Astrocyte (in vitro differentiated cells and primary cell): ENCODE results near the gene NPL. TPM values are rescaled to one million over a fixed set of nuclear protein-coding genes. Genes with fewer than 3 reads are reported as not detected.

Experiments
- DNase-seq: peaks from one replicate; pipeline ENCODE4 v3.0.0-alpha.2; 2010; ENCODE audit warnings: low read depth
- FAIRE-seq: peaks from 2 replicates; lab custom pipeline; 2011; peaks lifted over from hg19 to GRCh38; lab: Jason Lieb, UNC
- H2AFZ ChIP-seq: 2 replicates; pipeline ENCODE4 v1.6.0; 2012; ENCODE audit warnings: low read depth, low read length, inconsistent platforms
- H3K27ac ChIP-seq: 2 replicates; pipeline ENCODE4 v1.5.1; 2011; ENCODE audit warnings: low read depth, low read length, inconsistent platforms
- H3K27me3 ChIP-seq: 2 replicates; pipeline ENCODE4 v1.6.0; 2011; ENCODE audit warnings: low read length, inconsistent platforms; ENCODE audit not compliant: insufficient read depth
- H3K36me3 ChIP-seq: 2 replicates; pipeline ENCODE4 v1.5.1; 2011; ENCODE audit warnings: low read length, inconsistent platforms; ENCODE audit not compliant: insufficient read depth
- H3K4me1 ChIP-seq: 2 replicates; pipeline ENCODE4 v1.5.1; 2011; ENCODE audit warnings: low read length, inconsistent platforms; ENCODE audit not compliant: insufficient read depth
- H3K4me2 ChIP-seq: 2 replicates; pipeline ENCODE4 v1.6.0; 2012; ENCODE audit warnings: low read length, inconsistent platforms
- H3K4me3 ChIP-seq: 2 replicates; pipeline ENCODE4 v1.5.1; 2011; ENCODE audit warnings: low read depth, mild to moderate bottlenecking, low read length, inconsistent platforms; ENCODE audit not compliant: insufficient read depth
- H3K79me2 ChIP-seq: 2 replicates; pipeline ENCODE4 v1.6.0; 2012; ENCODE audit warnings: mild to moderate bottlenecking, low read length, inconsistent platforms; ENCODE audit not compliant: insufficient read depth
- H3K9ac ChIP-seq: 2 replicates; pipeline ENCODE4 v1.6.0; 2012; ENCODE audit warnings: mild to moderate bottlenecking, low read length, inconsistent platforms
- H3K9me3 ChIP-seq: 2 replicates; pipeline ENCODE4 v1.5.1; 2012; ENCODE audit warnings: low read depth, mild to moderate bottlenecking, low read length, inconsistent platforms; ENCODE audit not compliant: insufficient read depth
- H4K20me1 ChIP-seq: 2 replicates; pipeline ENCODE4 v1.6.0; 2012; ENCODE audit warnings: low read length, inconsistent platforms; ENCODE audit not compliant: insufficient read depth
- H3K27ac Mint-ChIP-seq: one replicate; pipeline ENCODE4 v1.8.0; 2021; ENCODE audit warnings: mild to moderate bottlenecking, mixed read lengths; ENCODE audit not compliant: unreplicated experiment
- H3K27me3 Mint-ChIP-seq: one replicate; pipeline ENCODE4 v1.8.0; 2021; ENCODE audit warnings: low read depth, mixed read lengths; ENCODE audit not compliant: unreplicated experiment
- H3K36me3 Mint-ChIP-seq: one replicate; pipeline ENCODE4 v1.8.0; 2021; ENCODE audit warnings: low read depth, mixed read lengths; ENCODE audit not compliant: unreplicated experiment
- H3K4me1 Mint-ChIP-seq: one replicate; pipeline ENCODE4 v1.8.0; 2021; ENCODE audit warnings: low read depth, mixed read lengths; ENCODE audit not compliant: unreplicated experiment
- H3K4me3 Mint-ChIP-seq: one replicate; pipeline ENCODE4 v1.8.0; 2021; ENCODE audit warnings: mild to moderate bottlenecking, moderate library complexity, mixed read lengths; ENCODE audit not compliant: unreplicated experiment
- H3K9me3 Mint-ChIP-seq: one replicate; pipeline ENCODE4 v1.8.0; 2021; ENCODE audit warnings: mild to moderate bottlenecking, mixed read lengths; ENCODE audit not compliant: unreplicated experiment
- CTCF ChIP-seq: IDR thresholded peaks from 2 replicates; pipeline ENCODE4 v1.5.1; 2011; ENCODE audit warnings: low read depth, mild to moderate bottlenecking, inconsistent platforms, low read length, moderate library complexity; ENCODE audit not compliant: insufficient read depth
- EZH2 ChIP-seq: IDR thresholded peaks from 2 replicates; pipeline ENCODE4 v1.6.1; 2012; ENCODE audit warnings: mild to moderate bottlenecking, low read length, inconsistent platforms; ENCODE audit not compliant: insufficient read depth
- total RNA-seq: library from RNA; stranded (reverse); gene quantifications from 2 replicates; pipeline ENCODE4 v1.2.1, GENCODE V29; 2021

The NPL gene
- total RNA-seq, 1 donor from 2014 or later, result 3.3 TPM

GRCh38 chr1:182783068-182783467 is 6.5 kb upstream of the NPL start:
- no peaks in the 10 kb centered on the region for H3K9me3 Mint-ChIP-seq
- FAIRE-seq (no peak), DNase-seq (no peak)
- H2AFZ ChIP-seq, result no peak overlapping the region
- H3K9ac ChIP-seq, result no peak overlapping the region
- no peaks in the 10 kb centered on the region for H3K36me3 Mint-ChIP-seq
- no peaks in the 10 kb centered on the region for H3K4me1 ChIP-seq
- H3K36me3 ChIP-seq, result no peaks in the 10 kb centered on the region
- H3K27me3 ChIP-seq, result peaks cover 9% of the 10 kb centered on the region
- H3K27ac ChIP-seq, result no peak overlapping the region
- no peaks in the 10 kb centered on the region for H3K9me3 ChIP-seq
- no peak overlapping the region for H3K4me2 ChIP-seq
- H3K4me3 Mint-ChIP-seq, result no peak overlapping the region
- H4K20me1 ChIP-seq, result no peaks in the 10 kb centered on the region
- no peak overlapping the region for H3K27ac Mint-ChIP-seq
- peaks cover 5% of the 10 kb centered on the region for H3K4me1 Mint-ChIP-seq
- no peaks in the 10 kb centered on the region for H3K79me2 ChIP-seq
- peaks cover 4% of the 10 kb centered on the region for H3K27me3 Mint-ChIP-seq
- no peak for TF ChIP-seq EZH2
- no peak for TF ChIP-seq CTCF
- H3K4me3 ChIP-seq, result no peak overlapping the region

- no peaks in the 10 kb centered on the region for H3K79me2 ChIP-seq
- H3K4me3 ChIP-seq, result no peak overlapping the region
- no peak overlapping the region for H3K4me2 ChIP-seq
- H3K27ac Mint-ChIP-seq, result no peak overlapping the region
- no peak overlapping the region for H3K4me3 Mint-ChIP-seq
- peaks cover 19% of the 10 kb centered on the region for H3K27me3 ChIP-seq
- H3K36me3 ChIP-seq, result no peaks in the 10 kb centered on the region
- H3K36me3 Mint-ChIP-seq, result no peaks in the 10 kb centered on the region
- peaks cover 5% of the 10 kb centered on the region for H3K4me1 Mint-ChIP-seq
- H4K20me1 ChIP-seq, result no peaks in the 10 kb centered on the region
- TF ChIP-seq EZH2, result no peak
- peak; percentile 87 for TF ChIP-seq CTCF
- no peak overlapping the region for H2AFZ ChIP-seq
- H3K9me3 ChIP-seq, result no peaks in the 10 kb centered on the region
- H3K4me1 ChIP-seq, result peaks cover 6% of the 10 kb centered on the region
- no peak for FAIRE-seq
- no peak overlapping the region for H3K9ac ChIP-seq
- peaks cover 8% of the 10 kb centered on the region for H3K27me3 Mint-ChIP-seq
- no peaks in the 10 kb centered on the region for H3K9me3 Mint-ChIP-seq
- no peak for DNase-seq
- no peak overlapping the region for H3K27ac ChIP-seq
Observed at GRCh38 chr1:182784556-182785171, 4.9 kb upstream of the NPL start.

GRCh38 chr1:182785181-182785580 is 4.4 kb upstream of the NPL start:
- H3K9me3 ChIP-seq, result no peaks in the 10 kb centered on the region
- H3K27ac ChIP-seq, result no peak overlapping the region
- H3K4me1 ChIP-seq, result peaks cover 6% of the 10 kb centered on the region
- H3K4me2 ChIP-seq, result no peak overlapping the region
- H3K9me3 Mint-ChIP-seq, result no peaks in the 10 kb centered on the region
- H3K27me3 Mint-ChIP-seq, result peaks cover 8% of the 10 kb centered on the region
- FAIRE-seq (no peak), DNase-seq (no peak)
- H3K79me2 ChIP-seq, result no peaks in the 10 kb centered on the region
- peaks cover 5% of the 10 kb centered on the region for H3K4me1 Mint-ChIP-seq
- H3K4me3 Mint-ChIP-seq, result no peak overlapping the region
- H2AFZ ChIP-seq, result no peak overlapping the region
- H3K4me3 ChIP-seq, result no peak overlapping the region
- H3K27ac Mint-ChIP-seq, result no peak overlapping the region
- H3K9ac ChIP-seq, result no peak overlapping the region
- H3K36me3 ChIP-seq, result no peaks in the 10 kb centered on the region
- no peaks in the 10 kb centered on the region for H4K20me1 ChIP-seq
- no peaks in the 10 kb centered on the region for H3K36me3 Mint-ChIP-seq
- peaks cover 19% of the 10 kb centered on the region for H3K27me3 ChIP-seq
- TF ChIP-seq EZH2 (no peak), CTCF (no peak)
